SK-N-SH (cell line): ENCODE data around the gene SF3B6. TPM values are rescaled to one million over a fixed set of nuclear protein-coding genes. Genes with fewer than 3 reads are reported as not detected.

Experiments used
- CTCF ChIA-PET: fragments of 300-600, 350-600 bp; formaldehyde crosslinking; extraction: SDS; loops from one replicate; lab custom pipeline; 2021; lab: Yijun Ruan, JAX
- POLR2A ChIA-PET: fragments of 350-600 bp; sonication (Branson Sonifier 250); formaldehyde crosslinking; extraction: SDS; loops from one replicate; lab custom pipeline; 2020; ENCODE audit warnings: antibody characterized with exemption, inconsistent platforms; lab: Yijun Ruan, JAX
- DNase-seq: peaks from one replicate; pipeline ENCODE4 v3.0.0; 2012
- H2AFZ ChIP-seq: fragments of 200-600 bp; sonication (generic); 2 replicates; pipeline ENCODE4 v1.8.1; 2016; ENCODE audit warnings: antibody characterized with exemption, mild to moderate bottlenecking, low read depth
- H3F3A ChIP-seq: fragments of 200-600 bp; sonication (generic); replicated peaks from 2 replicates; pipeline ENCODE3; 2016; ENCODE audit warnings: antibody characterized with exemption, mild to moderate bottlenecking; ENCODE audit not compliant: insufficient read depth
- H3K27ac ChIP-seq, 2 experiments: fragments of 200-500 bp in 1 of 2; fragments of 200-600 bp in 1 of 2; sonication (Bioruptor generic) in 1 of 2; sonication (generic), shearing (Covaris generic) in 1 of 2; 2 replicates each; pipeline versions ENCODE4 v1.5.1 to v1.6.1; 2014 to 2016; ENCODE audit warnings: low read depth in 2 of 2, inconsistent platforms in 1 of 2, low read length in 1 of 2, mild to moderate bottlenecking in 1 of 2, mixed read lengths in 1 of 2
- H3K27me3 ChIP-seq: fragments of 200-600 bp; sonication (generic), shearing (Covaris generic); 2 replicates; pipeline ENCODE4 v1.6.1; 2016; ENCODE audit warnings: mixed run types; ENCODE audit not compliant: insufficient read depth
- H3K36me3 ChIP-seq, 2 experiments: fragments of 200-500 bp in 1 of 2; fragments of 200-600 bp in 1 of 2; sonication (Bioruptor generic) in 1 of 2; sonication (generic) in 1 of 2; replicated peaks in 1 of 2; 2 replicates each; pipeline versions ENCODE3 to v1.5.1; 2014 to 2016; ENCODE audit warnings: low read length in 1 of 2, mild to moderate bottlenecking in 1 of 2; ENCODE audit not compliant: insufficient read depth in 2 of 2, control insufficient read depth in 1 of 2
- H3K4me1 ChIP-seq, 2 experiments: fragments of 200-500 bp in 1 of 2; fragments of 200-600 bp in 1 of 2; sonication (Bioruptor generic) in 1 of 2; sonication (generic), shearing (Covaris generic) in 1 of 2; 2 replicates each; pipeline versions ENCODE4 v1.5.1 to v1.6.1; 2014 to 2016; ENCODE audit warnings: low read depth in 1 of 2, low read length in 1 of 2, mixed run types in 1 of 2; ENCODE audit not compliant: insufficient read depth in 2 of 2, control insufficient read depth in 1 of 2
- H3K4me2 ChIP-seq: fragments of 200-600 bp; sonication (generic), shearing (Covaris generic); 2 replicates; pipeline ENCODE4 v1.6.1; 2017; ENCODE audit warnings: mixed run types
- H3K4me3 ChIP-seq, 2 experiments: fragments of 200-500 bp in 1 of 2; fragments of 200-600 bp in 1 of 2; sonication (Bioruptor generic) in 1 of 2; sonication (generic), shearing (Covaris generic) in 1 of 2; 2 replicates each; pipeline versions ENCODE4 v1.5.1 to v1.8.1; 2014 to 2016; ENCODE audit warnings: low read depth in 2 of 2, inconsistent platforms in 1 of 2, low read length in 1 of 2, mild to moderate bottlenecking in 1 of 2, mixed read lengths in 1 of 2, moderate library complexity in 1 of 2
- H3K79me2 ChIP-seq: fragments of 200-600 bp; sonication (generic); 2 replicates; pipeline ENCODE4 v1.8.1; 2017; ENCODE audit warnings: mild to moderate bottlenecking; ENCODE audit not compliant: insufficient read depth
- H3K9ac ChIP-seq: fragments of 200-600 bp; sonication (generic); 2 replicates; pipeline ENCODE4 v1.6.1; 2017; ENCODE audit warnings: mixed run types
- H3K9me2 ChIP-seq: fragments of 200-600 bp; sonication (generic); 2 replicates; pipeline ENCODE4 v1.6.1; 2017; ENCODE audit warnings: mixed run types
- H3K9me3 ChIP-seq: fragments of 200-600 bp; sonication (generic); 2 replicates; pipeline ENCODE4 v1.6.1; 2017; ENCODE audit warnings: mixed run types, mild to moderate bottlenecking, moderate library complexity
- H4K20me1 ChIP-seq: fragments of 200-600 bp; sonication (generic); 2 replicates; pipeline ENCODE4 v1.6.1; 2017; ENCODE audit warnings: mild to moderate bottlenecking, mixed run types; ENCODE audit not compliant: insufficient read depth
- EZH2phosphoT487 ChIP-seq: fragments of 200-600 bp; sonication (generic); IDR thresholded peaks from 2 replicates; pipeline ENCODE4 v1.6.1; 2017; ENCODE audit warnings: low read depth, mixed run types, mild to moderate bottlenecking, antibody characterized with exemption, moderate library complexity, borderline replicate concordance
- FOSL2 ChIP-seq: IDR thresholded peaks from 2 replicates; pipeline ENCODE4 v1.4.0; 2012; ENCODE audit warnings: low read depth, mild to moderate bottlenecking, moderate library complexity, borderline replicate concordance
- GABPA ChIP-seq: IDR thresholded peaks from 2 replicates; pipeline ENCODE4 v1.4.0; 2012; ENCODE audit warnings: low read depth, mild to moderate bottlenecking
- JUND ChIP-seq: IDR thresholded peaks from 2 replicates; pipeline ENCODE4 v1.4.0; 2012
- NFIC ChIP-seq: IDR thresholded peaks from 2 replicates; pipeline ENCODE4 v1.4.0; 2012; ENCODE audit warnings: borderline replicate concordance
- RAD21 ChIP-seq: IDR thresholded peaks from 2 replicates; pipeline ENCODE4 v1.6.1; 2012; ENCODE audit warnings: mild to moderate bottlenecking, low read length
- SIN3A ChIP-seq: IDR thresholded peaks from 2 replicates; pipeline ENCODE4 v1.6.1; 2012; ENCODE audit warnings: low read depth, mild to moderate bottlenecking, low read length, moderate library complexity, borderline replicate concordance
- YY1 ChIP-seq: IDR thresholded peaks from 2 replicates; pipeline ENCODE4 v1.4.0; 2012; ENCODE audit warnings: low read depth, mild to moderate bottlenecking
- WGBS: methylation state at CpG from one replicate; pipeline ENCODE4 v1.1.6; 2017; ENCODE audit warnings: low lambda C conversion rate; 5-methylcytosine and 5-hydroxymethylcytosine counted together
- polyA plus RNA-seq, 3 experiments: library from polyadenylated mRNA; depleted of rRNA; stranded (reverse); fragments of >200 nt; gene quantifications; 2 replicates each; pipeline ENCODE4 v1.2.3, GENCODE V29; 2012
- TF ChIP-seq, protein P1 (sequence below): IDR thresholded peaks from 2 replicates; pipeline ENCODE4 v1.4.0; 2012; ENCODE audit warnings: low read depth, borderline replicate concordance
- TF ChIP-seq, protein P2 (sequence below): IDR thresholded peaks from 2 replicates; pipeline ENCODE4; 2012
- TF ChIP-seq, protein P3 (sequence below): IDR thresholded peaks from 2 replicates; pipeline ENCODE4 v1.6.1; 2012; ENCODE audit warnings: mild to moderate bottlenecking, low read depth, low read length, moderate library complexity
- TF ChIP-seq, protein P4 (sequence below): fragments of 150-350 bp; IDR thresholded peaks from 2 replicates; pipeline ENCODE4 v1.6.1; 2017; ENCODE audit warnings: antibody characterized with exemption, low read length, low read depth, borderline replicate concordance

SF3B6 gene
- polyA plus RNA-seq, 1 of the 3 experiments (the other 2 are of a cell fraction), result 275 TPM

DNA sequence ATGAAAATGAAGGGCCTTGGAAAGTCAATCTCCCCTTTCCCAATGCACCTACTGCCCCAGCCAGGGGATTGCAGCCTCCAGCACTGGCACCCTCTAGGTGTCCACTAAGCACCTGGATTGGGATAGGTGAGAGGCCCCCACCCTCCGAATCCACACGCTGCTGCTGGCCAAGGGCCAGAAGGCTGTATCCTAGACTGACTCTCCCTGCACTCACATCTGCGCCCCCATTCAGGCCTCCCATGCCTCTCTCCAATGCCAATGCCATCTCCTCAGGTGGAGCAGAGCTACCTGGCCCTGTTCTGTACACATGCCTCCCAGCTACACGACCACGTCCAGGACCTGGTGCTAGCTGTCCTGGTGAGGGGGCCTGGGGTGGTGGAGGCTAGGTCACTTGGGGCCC, 56.4 kb downstream of the SF3B6 start:
- ChIA-PET POLR2A (no interaction called here), CTCF (interaction anchor here (0.7 kb wide), 1 partner anchor 65 kb away, joined by 3 read pairs; the partner anchor contains the start of gene TP53I3)

DNA sequence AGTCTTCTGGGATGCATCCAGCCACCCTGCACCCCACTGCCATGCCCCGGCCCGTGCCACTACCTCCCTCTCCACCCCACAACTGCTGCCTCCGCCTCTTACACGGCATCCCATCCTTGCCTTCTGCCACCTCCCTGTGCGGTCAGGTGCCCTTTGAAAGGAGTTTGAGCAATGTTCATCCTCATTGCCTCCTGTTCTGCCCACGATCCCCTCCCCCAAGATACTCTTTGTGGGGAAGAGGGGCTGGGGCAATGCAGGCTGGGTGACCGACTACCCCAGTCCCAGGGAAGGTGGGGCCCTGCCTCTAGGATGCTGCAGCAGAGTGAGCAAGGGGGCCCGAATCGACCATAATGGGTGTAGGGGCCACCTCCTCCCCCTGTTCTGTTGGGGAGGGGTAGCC, 57.9 kb downstream of the SF3B6 start:
- no peak overlapping the region for H3K4me3 ChIP-seq
- WGBS, result 95% methylated on average over 9 of the region's 9 CpGs
- H3K9ac ChIP-seq, result no peak overlapping the region
- H2AFZ ChIP-seq, result no peak overlapping the region
- H3K27me3 ChIP-seq, result no peaks in the 10 kb centered on the region
- no peaks in the 10 kb centered on the region for H3K9me3 ChIP-seq
- H3F3A ChIP-seq, result no peaks in the 10 kb centered on the region
- H3K79me2 ChIP-seq, result no peaks in the 10 kb centered on the region
- TF ChIP-seq JUND, result no peak
- no peak overlapping the region for H3K4me2 ChIP-seq
- H3K9me2 ChIP-seq, result no peaks in the 10 kb centered on the region
- no peak overlapping the region for H3K27ac ChIP-seq
- H4K20me1 ChIP-seq, result no peaks in the 10 kb centered on the region
- POLR2A ChIA-PET, result no interaction called here
- H3K4me1 ChIP-seq, result peaks cover 3 to 12% of the 10 kb centered on the region in 2 experiments; a peak in 3 of 4 replicates
- DNase-seq, result no peak
- peaks cover 0 to 4% of the 10 kb centered on the region in 2 experiments for H3K36me3 ChIP-seq
- CTCF ChIA-PET, result no interaction called here

More for the DNA sequence above, 56.4 kb downstream of the SF3B6 start:
- Histone ChIP-seq H3K9me2 (no peaks in the 10 kb centered on the region), H4K20me1 (no peaks in the 10 kb centered on the region), H3K27ac (no peak overlapping the region), H3K9ac (no peak overlapping the region), H3K79me2 (no peaks in the 10 kb centered on the region), H2AFZ (no peak overlapping the region), H3F3A (no peaks in the 10 kb centered on the region), H3K4me1 (peaks cover 3 to 12% of the 10 kb centered on the region in 2 experiments; a peak in 3 of 4 replicates), H3K4me3 (no peak overlapping the region), H3K27me3 (no peaks in the 10 kb centered on the region), H3K36me3 (peaks cover 0 to 4% of the 10 kb centered on the region in 2 experiments), H3K9me3 (no peaks in the 10 kb centered on the region), H3K4me2 (no peak overlapping the region)
- TF ChIP-seq NFIC (no peak), SIN3A (no peak), GABPA (no peak)
- TF ChIP-seq, protein P1, sequence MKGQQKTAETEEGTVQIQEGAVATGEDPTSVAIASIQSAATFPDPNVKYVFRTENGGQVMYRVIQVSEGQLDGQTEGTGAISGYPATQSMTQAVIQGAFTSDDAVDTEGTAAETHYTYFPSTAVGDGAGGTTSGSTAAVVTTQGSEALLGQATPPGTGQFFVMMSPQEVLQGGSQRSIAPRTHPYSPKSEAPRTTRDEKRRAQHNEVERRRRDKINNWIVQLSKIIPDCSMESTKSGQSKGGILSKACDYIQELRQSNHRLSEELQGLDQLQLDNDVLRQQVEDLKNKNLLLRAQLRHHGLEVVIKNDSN, result no peak
- WGBS, result 95% methylated on average over 5 of the region's 5 CpGs
- no peak for DNase-seq

DNA sequence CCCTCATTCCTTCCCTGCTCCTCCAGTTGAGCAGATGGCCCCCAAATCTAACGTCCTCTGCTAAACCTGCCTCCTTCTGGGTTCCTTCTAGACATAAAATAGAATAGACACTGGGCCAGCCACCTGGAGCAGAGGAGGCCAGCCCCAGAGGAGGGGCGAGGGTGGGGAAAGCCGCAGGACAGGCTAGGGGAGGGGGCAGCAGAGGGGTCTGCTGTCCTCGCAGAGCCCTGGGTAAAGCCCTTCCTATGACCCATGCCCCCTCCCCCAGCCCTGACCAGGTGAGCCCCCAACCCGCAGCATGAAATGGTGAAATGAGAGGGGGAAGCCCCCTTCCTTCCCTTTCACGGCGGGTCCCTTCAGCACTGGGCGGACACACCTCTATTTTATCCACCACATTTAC, 58.4 kb downstream of the SF3B6 start:
- CTCF ChIA-PET, result no interaction called here
- no peak for TF ChIP-seq GABPA
- TF ChIP-seq, protein P2, sequence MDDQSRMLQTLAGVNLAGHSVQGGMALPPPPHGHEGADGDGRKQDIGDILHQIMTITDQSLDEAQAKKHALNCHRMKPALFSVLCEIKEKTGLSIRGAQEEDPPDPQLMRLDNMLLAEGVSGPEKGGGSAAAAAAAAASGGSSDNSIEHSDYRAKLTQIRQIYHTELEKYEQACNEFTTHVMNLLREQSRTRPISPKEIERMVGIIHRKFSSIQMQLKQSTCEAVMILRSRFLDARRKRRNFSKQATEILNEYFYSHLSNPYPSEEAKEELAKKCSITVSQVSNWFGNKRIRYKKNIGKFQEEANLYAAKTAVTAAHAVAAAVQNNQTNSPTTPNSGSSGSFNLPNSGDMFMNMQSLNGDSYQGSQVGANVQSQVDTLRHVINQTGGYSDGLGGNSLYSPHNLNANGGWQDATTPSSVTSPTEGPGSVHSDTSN, result no peak
- TF ChIP-seq, protein P1, result no peak
- TF ChIP-seq FOSL2, result no peak
- TF ChIP-seq, protein P3, sequence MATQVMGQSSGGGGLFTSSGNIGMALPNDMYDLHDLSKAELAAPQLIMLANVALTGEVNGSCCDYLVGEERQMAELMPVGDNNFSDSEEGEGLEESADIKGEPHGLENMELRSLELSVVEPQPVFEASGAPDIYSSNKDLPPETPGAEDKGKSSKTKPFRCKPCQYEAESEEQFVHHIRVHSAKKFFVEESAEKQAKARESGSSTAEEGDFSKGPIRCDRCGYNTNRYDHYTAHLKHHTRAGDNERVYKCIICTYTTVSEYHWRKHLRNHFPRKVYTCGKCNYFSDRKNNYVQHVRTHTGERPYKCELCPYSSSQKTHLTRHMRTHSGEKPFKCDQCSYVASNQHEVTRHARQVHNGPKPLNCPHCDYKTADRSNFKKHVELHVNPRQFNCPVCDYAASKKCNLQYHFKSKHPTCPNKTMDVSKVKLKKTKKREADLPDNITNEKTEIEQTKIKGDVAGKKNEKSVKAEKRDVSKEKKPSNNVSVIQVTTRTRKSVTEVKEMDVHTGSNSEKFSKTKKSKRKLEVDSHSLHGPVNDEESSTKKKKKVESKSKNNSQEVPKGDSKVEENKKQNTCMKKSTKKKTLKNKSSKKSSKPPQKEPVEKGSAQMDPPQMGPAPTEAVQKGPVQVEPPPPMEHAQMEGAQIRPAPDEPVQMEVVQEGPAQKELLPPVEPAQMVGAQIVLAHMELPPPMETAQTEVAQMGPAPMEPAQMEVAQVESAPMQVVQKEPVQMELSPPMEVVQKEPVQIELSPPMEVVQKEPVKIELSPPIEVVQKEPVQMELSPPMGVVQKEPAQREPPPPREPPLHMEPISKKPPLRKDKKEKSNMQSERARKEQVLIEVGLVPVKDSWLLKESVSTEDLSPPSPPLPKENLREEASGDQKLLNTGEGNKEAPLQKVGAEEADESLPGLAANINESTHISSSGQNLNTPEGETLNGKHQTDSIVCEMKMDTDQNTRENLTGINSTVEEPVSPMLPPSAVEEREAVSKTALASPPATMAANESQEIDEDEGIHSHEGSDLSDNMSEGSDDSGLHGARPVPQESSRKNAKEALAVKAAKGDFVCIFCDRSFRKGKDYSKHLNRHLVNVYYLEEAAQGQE, result no peak
- TF ChIP-seq, protein P4, sequence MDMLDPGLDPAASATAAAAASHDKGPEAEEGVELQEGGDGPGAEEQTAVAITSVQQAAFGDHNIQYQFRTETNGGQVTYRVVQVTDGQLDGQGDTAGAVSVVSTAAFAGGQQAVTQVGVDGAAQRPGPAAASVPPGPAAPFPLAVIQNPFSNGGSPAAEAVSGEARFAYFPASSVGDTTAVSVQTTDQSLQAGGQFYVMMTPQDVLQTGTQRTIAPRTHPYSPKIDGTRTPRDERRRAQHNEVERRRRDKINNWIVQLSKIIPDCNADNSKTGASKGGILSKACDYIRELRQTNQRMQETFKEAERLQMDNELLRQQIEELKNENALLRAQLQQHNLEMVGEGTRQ, result no peak
- no peak for TF ChIP-seq JUND
- TF ChIP-seq RAD21, result no peak
- no peak for TF ChIP-seq YY1
- no peak for TF ChIP-seq EZH2phosphoT487
- TF ChIP-seq NFIC, result no peak

More for the DNA sequence above, 58.4 kb downstream of the SF3B6 start:
- Histone ChIP-seq H3F3A (no peaks in the 10 kb centered on the region), H3K9me3 (no peaks in the 10 kb centered on the region), H3K4me2 (no peak overlapping the region), H3K4me1 (peaks cover 3 to 12% of the 10 kb centered on the region in 2 experiments; a peak in 3 of 4 replicates), H2AFZ (no peak overlapping the region), H3K36me3 (peaks cover 0 to 2% of the 10 kb centered on the region in 2 experiments), H3K27me3 (no peaks in the 10 kb centered on the region), H3K79me2 (no peaks in the 10 kb centered on the region), H3K9ac (no peak overlapping the region), H3K9me2 (no peaks in the 10 kb centered on the region), H3K27ac (no peak overlapping the region), H3K4me3 (no peak overlapping the region), H4K20me1 (no peaks in the 10 kb centered on the region)
- WGBS, result 94% methylated on average over 8 of the region's 8 CpGs
- POLR2A ChIA-PET, result no interaction called here
- peak; percentile 41 for DNase-seq
